ENCODE data around the gene FLNC. TPM values are rescaled to one million over a fixed set of nuclear protein-coding genes. Genes with fewer than 3 reads are reported as not detected.

FLNC gene
- total and polyA plus RNA-seq, 2 of the 4 experiments (the other 2 are of a cell fraction) = 116 to 154 TPM

- Histone ChIP-seq H3K27ac (ENCODE audit: insufficient read depth, low read length) (no peak overlapping the region), H2BK5ac (ENCODE audit: low read depth, low read length, poor library complexity, severe bottlenecking) (no peak overlapping the region), H3K23ac (ENCODE audit: low read depth, low read length) (no peak overlapping the region), H2AK5ac (ENCODE audit: low read depth, low read length) (no peak overlapping the region), H3K4me1 (ENCODE audit: control insufficient read depth, insufficient read depth, low read length) (no peaks in the 10 kb centered on the region), H2BK15ac (ENCODE audit: low read depth, low read length) (no peak overlapping the region), H3K4me2 (ENCODE audit: low read depth, low read length) (no peak overlapping the region), H2AK9ac (replicated peaks; ENCODE audit: low read depth, low read length, poor library complexity) (no peak overlapping the region), H3K36me3 (ENCODE audit: control insufficient read depth, insufficient read depth, low read length) (no peaks in the 10 kb centered on the region), H3K27me3 (ENCODE audit: control insufficient read depth, insufficient read depth, low read length) (peaks cover 19% of the 10 kb centered on the region), H3K56ac (ENCODE audit: extremely low read depth, insufficient read depth, low read length) (no peak overlapping the region), H4K5ac (ENCODE audit: low read depth, low read length) (no peak overlapping the region), H4K20me1 (ENCODE audit: insufficient read depth, low read length) (peaks cover 4% of the 10 kb centered on the region; the same call in 1 of the 2 replicates), H3K4me3 (ENCODE audit: insufficient read depth, low read depth, low read length) (no peak overlapping the region), H4K8ac (ENCODE audit: low read depth in 2 of 2, low read length in 2 of 2) (no peak overlapping the region), H3K14ac (replicated peaks; ENCODE audit: low read depth, low read length) (no peak overlapping the region), H2BK120ac (ENCODE audit: low read depth, low read length) (no peak overlapping the region), H2BK20ac (ENCODE audit: low read depth, low read length) (no peak overlapping the region), H3K9me1 (ENCODE audit: insufficient read depth, low read length) (no peaks in the 10 kb centered on the region), H3K18ac (ENCODE audit: low read depth, low read length) (no peak overlapping the region), H3K9me3 (ENCODE audit: control insufficient read depth, insufficient read depth, low read length) (no peaks in the 10 kb centered on the region), H3K9ac (ENCODE audit: low read depth, low read length) (no peak overlapping the region), H3K79me1 (ENCODE audit: low read depth in 1 of 2, low read length in 2 of 2) (no peaks in the 10 kb centered on the region), H2AFZ (replicated peaks; ENCODE audit: low read length, poor library complexity) (no peak overlapping the region), H4K91ac (ENCODE audit: insufficient read depth, low read depth, low read length) (no peak overlapping the region), H3K4ac (ENCODE audit: low read depth, low read length) (no peak overlapping the region)
- 0% methylated on average over 1 of the region's 8 CpGs; no CpG with 5 or more reads in 1 of the 2 experiments for WGBS, 2 experiments (ENCODE audit: extremely low coverage in 2 of 2, insufficient read length in 1 of 2)
- dilution Hi-C loops (cut with HindIII; ENCODE audit: low sequenced_read_pairs, unreplicated experiment) = no loop called here
- TF ChIP-seq CEBPB (IDR thresholded peaks at IDR 0.05; ENCODE audit: low read depth, low read length) (no peak), RFX5 (IDR thresholded peaks at IDR 0.05; ENCODE audit: low read depth, low read length) (no peak), ELK1 (IDR thresholded peaks at IDR 0.05; ENCODE audit: borderline replicate concordance, low read depth, low read length) (no peak), BHLHE40 (IDR thresholded peaks at IDR 0.05; ENCODE audit: low read depth, low read length) (no peak), MXI1 (IDR thresholded peaks at IDR 0.05; ENCODE audit: borderline replicate concordance, low read depth, low read length) (no peak), MAFK (IDR thresholded peaks at IDR 0.05; ENCODE audit: low read depth, low read length) (no peak), USF2 (IDR thresholded peaks at IDR 0.05; ENCODE audit: low read depth, low read length) (no peak), RAD21 (IDR thresholded peaks at IDR 0.05; ENCODE audit: low read length) (no peak), FOS (IDR thresholded peaks at IDR 0.05; ENCODE audit: low read depth, low read length) (no peak), SMC3 (IDR thresholded peaks at IDR 0.05; ENCODE audit: low read depth, low read length) (no peak), CHD1 (IDR thresholded peaks at IDR 0.05; ENCODE audit: low read depth, low read length) (no peak), MAZ (IDR thresholded peaks at IDR 0.05; ENCODE audit: borderline replicate concordance, low read depth, low read length) (no peak), POLR2A (IDR thresholded peaks at IDR 0.05; ENCODE audit: low read depth, low read length) (no peak), RCOR1 (IDR thresholded peaks at IDR 0.05; ENCODE audit: insufficient replicate concordance, low read length) (no peak), NFE2L2 (IDR thresholded peaks at IDR 0.05; ENCODE audit: low read depth, low read length) (no peak)
- TF ChIP-seq, protein P1, sequence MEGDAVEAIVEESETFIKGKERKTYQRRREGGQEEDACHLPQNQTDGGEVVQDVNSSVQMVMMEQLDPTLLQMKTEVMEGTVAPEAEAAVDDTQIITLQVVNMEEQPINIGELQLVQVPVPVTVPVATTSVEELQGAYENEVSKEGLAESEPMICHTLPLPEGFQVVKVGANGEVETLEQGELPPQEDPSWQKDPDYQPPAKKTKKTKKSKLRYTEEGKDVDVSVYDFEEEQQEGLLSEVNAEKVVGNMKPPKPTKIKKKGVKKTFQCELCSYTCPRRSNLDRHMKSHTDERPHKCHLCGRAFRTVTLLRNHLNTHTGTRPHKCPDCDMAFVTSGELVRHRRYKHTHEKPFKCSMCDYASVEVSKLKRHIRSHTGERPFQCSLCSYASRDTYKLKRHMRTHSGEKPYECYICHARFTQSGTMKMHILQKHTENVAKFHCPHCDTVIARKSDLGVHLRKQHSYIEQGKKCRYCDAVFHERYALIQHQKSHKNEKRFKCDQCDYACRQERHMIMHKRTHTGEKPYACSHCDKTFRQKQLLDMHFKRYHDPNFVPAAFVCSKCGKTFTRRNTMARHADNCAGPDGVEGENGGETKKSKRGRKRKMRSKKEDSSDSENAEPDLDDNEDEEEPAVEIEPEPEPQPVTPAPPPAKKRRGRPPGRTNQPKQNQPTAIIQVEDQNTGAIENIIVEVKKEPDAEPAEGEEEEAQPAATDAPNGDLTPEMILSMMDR (conservative IDR thresholded peaks at IDR 0.05; ENCODE audit: low read depth, low read length) = no peak
- CTCF ChIA-PET = no interaction called here
- ATAC-seq (ENCODE audit: low read depth) = no peak
- DNase-seq = no peak
- POLR2A ChIA-PET (ENCODE audit: unreplicated experiment) = no interaction called here
- BruUV-seq (replicated peaks) = no TSS peak
- intact Hi-C loops (cut with micrococcal nuclease) = no loop called here
- in situ Hi-C loops (cut with MboI; ENCODE audit: low sequenced_read_pairs) = loop anchor here (25.0 kb wide), 1 partner anchor 427 kb away; the partner anchor contains the start of gene HILPDA
Observed at GRCh38 chr7:128889121-128889520, 58.9 kb downstream of the FLNC start.

All from IMR-90 (cell line).